ENCODE measurements around the gene REG4. TPM values are rescaled to one million over a fixed set of nuclear protein-coding genes. Genes with fewer than 3 reads are reported as not detected.

Gene REG4
- total RNA-seq, 1 experiment from 2014 or later: not detected

DNA sequence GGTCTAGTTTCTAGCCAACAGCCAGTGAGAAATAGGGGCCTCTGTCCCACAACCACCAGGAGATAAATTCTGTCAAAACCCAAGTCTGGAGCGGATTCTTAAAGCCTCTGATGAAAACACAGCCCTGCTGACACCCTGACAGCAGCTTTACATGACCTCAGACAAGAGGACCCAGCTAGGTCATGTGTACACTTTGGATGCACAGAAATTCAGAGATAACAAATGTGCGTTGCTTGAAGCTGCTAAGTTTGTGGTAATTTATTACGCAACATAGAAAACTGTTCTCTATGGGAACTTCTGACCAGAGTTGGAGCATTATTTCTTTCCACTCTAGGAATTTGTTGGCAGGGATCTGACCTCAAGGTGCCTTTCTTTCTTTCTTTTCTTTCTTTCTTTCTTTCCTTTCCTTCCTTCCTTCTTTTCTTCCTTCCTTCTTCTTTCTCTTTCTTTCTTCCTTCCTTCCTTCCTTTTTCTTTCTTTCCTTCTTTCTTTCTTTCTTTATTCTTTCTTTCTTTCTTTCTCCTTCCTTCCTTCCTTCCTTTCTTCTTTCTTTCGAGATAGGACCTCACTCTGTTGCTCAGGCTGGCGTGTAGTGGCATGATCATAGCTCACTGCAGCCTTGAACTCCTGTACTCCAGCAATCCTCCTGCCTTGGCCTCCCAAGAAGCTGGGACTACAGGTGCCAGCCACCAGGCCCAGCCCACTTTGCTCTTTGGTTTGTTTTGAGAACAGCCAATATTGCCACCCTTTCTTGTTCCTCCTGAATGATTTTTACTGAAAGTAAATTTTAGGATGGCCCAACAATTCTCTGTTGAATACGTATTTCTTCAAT lies 27.7 kb downstream of the REG4 start:
- H4K20me1 ChIP-seq (ENCODE audit: insufficient read depth): no peaks in the 10 kb centered on the region
- H3K4me1 ChIP-seq (ENCODE audit: control insufficient read depth in 1 of 2, insufficient read depth in 2 of 2, low read length in 2 of 2): no peaks in the 10 kb centered on the region
- no peak for DNase-seq (ENCODE audit: low read depth, low spot score)

DNA sequence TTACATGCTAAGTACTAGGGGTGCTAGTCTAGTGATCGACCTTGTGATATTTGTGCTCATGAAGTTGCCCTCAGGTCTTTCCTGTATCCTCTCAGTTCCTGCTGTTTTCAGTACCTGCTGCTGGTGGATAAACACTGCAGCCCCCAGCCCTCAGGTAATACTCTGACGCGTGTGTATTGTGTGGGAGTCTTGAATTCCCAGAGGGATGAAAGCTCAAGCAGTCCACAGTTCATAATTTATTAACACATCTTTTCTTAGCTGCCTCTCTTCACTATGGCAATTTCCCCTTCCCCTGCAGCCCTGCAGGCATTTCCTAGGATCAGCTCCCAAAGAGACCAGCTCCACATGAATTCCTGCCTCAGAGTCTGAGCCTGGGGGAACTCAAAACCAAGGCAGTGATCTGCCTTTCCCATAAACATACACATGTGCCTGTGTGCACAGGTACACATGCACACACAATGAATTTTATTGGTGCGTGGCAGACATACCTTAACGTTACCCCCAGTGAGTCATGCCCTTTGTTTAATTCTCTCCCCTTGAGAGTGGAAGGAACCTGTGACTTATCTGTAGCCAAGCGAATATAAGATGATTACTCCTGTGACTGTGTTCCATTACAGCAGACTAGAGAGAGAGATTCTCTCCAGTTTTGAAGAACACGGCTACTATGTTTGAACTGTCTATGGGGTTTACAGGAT lies 28.5 kb downstream of the REG4 start:
- no peaks in the 10 kb centered on the region for H3K4me1 ChIP-seq (ENCODE audit: control insufficient read depth in 1 of 2, insufficient read depth in 2 of 2, low read length in 2 of 2)
- H3K36me3 ChIP-seq (ENCODE audit: control insufficient read depth in 1 of 2, insufficient read depth in 2 of 2, low read length in 2 of 2): no peaks in the 10 kb centered on the region
- ChIA-PET RAD21 (ENCODE audit: low non-redundant PET in 1 of 2, low total read pairs in 2 of 2, uncharacterized antibody in 2 of 2, unreplicated experiment in 2 of 2) (no interaction called here), CTCF (interaction anchor here (0.9 kb wide), 1 partner anchor 26 kb away, joined by 3 read pairs; no protein-coding TSS in a partner anchor), POLR2A (no interaction called here)
- TF ChIP-seq SIN3A (IDR thresholded peaks at IDR 0.05; ENCODE audit: low read depth) (no peak), POLR2AphosphoS5 (IDR thresholded peaks at IDR 0.05; ENCODE audit: low read depth, low read length) (no peak), TCF7L2 (IDR thresholded peaks at IDR 0.05; ENCODE audit: borderline replicate concordance, extremely low read depth, insufficient read depth, insufficient read length) (no peak), POLR2A (IDR thresholded peaks at IDR 0.05; ENCODE audit: borderline replicate concordance, extremely low read depth, insufficient read depth, insufficient read length) (no peak)
- no peaks in the 10 kb centered on the region for H3K9me3 ChIP-seq (ENCODE audit: control insufficient read depth in 1 of 2, insufficient read depth in 1 of 2, low read depth in 1 of 2, low read length in 2 of 2)
- no peak overlapping the region for H3K4me3 ChIP-seq (replicated peaks in 1 of 2; ENCODE audit: low read depth in 1 of 2, low read length in 2 of 2)
- H3K27me3 ChIP-seq (ENCODE audit: insufficient read depth, low read length): no peaks in the 10 kb centered on the region
- H2AFZ ChIP-seq (ENCODE audit: low read depth, low read length, poor library complexity, severe bottlenecking): no peak overlapping the region
- no peak overlapping the region for H3K9ac ChIP-seq (ENCODE audit: low read length)
- no peaks in the 10 kb centered on the region for H3K79me2 ChIP-seq (ENCODE audit: insufficient read depth, low read length)
- no peak for DNase-seq (ENCODE audit: low read depth, low spot score)
- no peaks in the 10 kb centered on the region for H3K9me2 ChIP-seq (ENCODE audit: insufficient read depth)
- no peak overlapping the region for H3K4me2 ChIP-seq (ENCODE audit: low read length)
- intact Hi-C loops (cut with micrococcal nuclease): no loop called here
- no peaks in the 10 kb centered on the region for H4K20me1 ChIP-seq (ENCODE audit: insufficient read depth)
- no peak overlapping the region for H3K27ac ChIP-seq (ENCODE audit: low read depth, low read length)
- no peak for ATAC-seq
- BruUV-seq (replicated peaks): no TSS peak

More for the DNA sequence above, 27.7 kb downstream of the REG4 start:
- ChIA-PET RAD21 (ENCODE audit: low non-redundant PET in 1 of 2, low total read pairs in 2 of 2, uncharacterized antibody in 2 of 2, unreplicated experiment in 2 of 2) (no interaction called here), POLR2A (no interaction called here), CTCF (no interaction called here)
- Histone ChIP-seq H3K9me2 (ENCODE audit: insufficient read depth) (no peaks in the 10 kb centered on the region), H3K36me3 (ENCODE audit: control insufficient read depth in 1 of 2, insufficient read depth in 2 of 2, low read length in 2 of 2) (no peaks in the 10 kb centered on the region), H2AFZ (ENCODE audit: low read depth, low read length, poor library complexity, severe bottlenecking) (no peak overlapping the region), H3K4me2 (ENCODE audit: low read length) (no peak overlapping the region), H3K27ac (ENCODE audit: low read depth, low read length) (no peak overlapping the region), H3K27me3 (ENCODE audit: insufficient read depth, low read length) (no peaks in the 10 kb centered on the region), H3K9me3 (ENCODE audit: control insufficient read depth in 1 of 2, insufficient read depth in 1 of 2, low read depth in 1 of 2, low read length in 2 of 2) (no peaks in the 10 kb centered on the region), H3K9ac (ENCODE audit: low read length) (no peak overlapping the region), H3K4me3 (replicated peaks in 1 of 2; ENCODE audit: low read depth in 1 of 2, low read length in 2 of 2) (no peak overlapping the region), H3K79me2 (ENCODE audit: insufficient read depth, low read length) (no peaks in the 10 kb centered on the region)
- TF ChIP-seq, protein P1, sequence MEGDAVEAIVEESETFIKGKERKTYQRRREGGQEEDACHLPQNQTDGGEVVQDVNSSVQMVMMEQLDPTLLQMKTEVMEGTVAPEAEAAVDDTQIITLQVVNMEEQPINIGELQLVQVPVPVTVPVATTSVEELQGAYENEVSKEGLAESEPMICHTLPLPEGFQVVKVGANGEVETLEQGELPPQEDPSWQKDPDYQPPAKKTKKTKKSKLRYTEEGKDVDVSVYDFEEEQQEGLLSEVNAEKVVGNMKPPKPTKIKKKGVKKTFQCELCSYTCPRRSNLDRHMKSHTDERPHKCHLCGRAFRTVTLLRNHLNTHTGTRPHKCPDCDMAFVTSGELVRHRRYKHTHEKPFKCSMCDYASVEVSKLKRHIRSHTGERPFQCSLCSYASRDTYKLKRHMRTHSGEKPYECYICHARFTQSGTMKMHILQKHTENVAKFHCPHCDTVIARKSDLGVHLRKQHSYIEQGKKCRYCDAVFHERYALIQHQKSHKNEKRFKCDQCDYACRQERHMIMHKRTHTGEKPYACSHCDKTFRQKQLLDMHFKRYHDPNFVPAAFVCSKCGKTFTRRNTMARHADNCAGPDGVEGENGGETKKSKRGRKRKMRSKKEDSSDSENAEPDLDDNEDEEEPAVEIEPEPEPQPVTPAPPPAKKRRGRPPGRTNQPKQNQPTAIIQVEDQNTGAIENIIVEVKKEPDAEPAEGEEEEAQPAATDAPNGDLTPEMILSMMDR (IDR thresholded peaks at IDR 0.05 in 2 of 3, conservative IDR thresholded peaks at IDR 0.05 in 1 of 3; ENCODE audit: borderline replicate concordance in 1 of 3, insufficient read depth in 1 of 3, low read depth in 2 of 3, low read length in 2 of 3): no peak
- TF ChIP-seq CEBPB (IDR thresholded peaks at IDR 0.05; ENCODE audit: low read depth): no peak
- no peak for ATAC-seq
- intact Hi-C loops (cut with micrococcal nuclease): no loop called here
- no TSS peak for BruUV-seq (replicated peaks)

Measured in HCT116 (cell line).